Mesenchymal stem cell (in vitro differentiated cells and primary cell): ENCODE measurements around the gene AGAP3.
A peak's percentile ranks its signal among the peaks of the same experiment; 100 is the strongest.

Experiments
- DNase-seq: peaks from one replicate; pipeline ENCODE4 v3.0.0-alpha.2; 2013
- H2AFZ ChIP-seq: one replicate; pipeline ENCODE4 v1.6.1; 2013; ENCODE audit warnings: low read depth, mild to moderate bottlenecking, control low read depth, inconsistent platforms, low read length, moderate library complexity
- H2AK5ac ChIP-seq: 2 replicates; pipeline ENCODE4 v1.6.1; 2013; ENCODE audit warnings: low read length, moderate library complexity, mild to moderate bottlenecking, inconsistent platforms; ENCODE audit not compliant: severe bottlenecking
- H2BK120ac ChIP-seq: one replicate; pipeline ENCODE4 v1.6.1; 2013; ENCODE audit warnings: low read depth, mild to moderate bottlenecking, inconsistent platforms, low read length, moderate library complexity
- H2BK12ac ChIP-seq, 2 experiments: one replicate each; pipeline ENCODE4 v1.6.1; 2013; ENCODE audit warnings: inconsistent platforms in 2 of 2, low read length in 2 of 2, mild to moderate bottlenecking in 2 of 2, moderate library complexity in 2 of 2, control low read depth in 1 of 2
- H2BK15ac ChIP-seq: one replicate; pipeline ENCODE4 v1.6.1; 2013; ENCODE audit warnings: mild to moderate bottlenecking, low read depth, inconsistent platforms; ENCODE audit not compliant: poor library complexity, severe bottlenecking
- H2BK5ac ChIP-seq: 2 replicates; pipeline ENCODE4 v1.6.1; 2013; ENCODE audit warnings: low read depth, mild to moderate bottlenecking, low read length, control low read depth, inconsistent platforms; ENCODE audit not compliant: poor library complexity, severe bottlenecking
- H3K14ac ChIP-seq, 2 experiments: one replicate each; pipeline ENCODE4 v1.6.1; 2013; ENCODE audit warnings: inconsistent platforms in 2 of 2, low read length in 2 of 2, control low read depth in 1 of 2, mild to moderate bottlenecking in 1 of 2, moderate library complexity in 1 of 2
- H3K18ac ChIP-seq, 2 experiments: one replicate each; pipeline ENCODE4 v1.6.1; 2013; ENCODE audit warnings: inconsistent platforms in 2 of 2, low read length in 2 of 2, control low read depth in 1 of 2, low read depth in 1 of 2, mild to moderate bottlenecking in 1 of 2
- H3K23ac ChIP-seq, 2 experiments: one replicate each; pipeline ENCODE4 v1.6.1; 2013; ENCODE audit warnings: inconsistent platforms in 2 of 2, low read length in 2 of 2, mild to moderate bottlenecking in 2 of 2, moderate library complexity in 2 of 2, control low read depth in 1 of 2
- H3K27ac ChIP-seq: 2 replicates; pipeline ENCODE4 v1.5.1; 2013; ENCODE audit warnings: mild to moderate bottlenecking, moderate library complexity, low read length, control low read depth, inconsistent platforms; ENCODE audit not compliant: poor library complexity, severe bottlenecking
- H3K27me3 ChIP-seq, 2 experiments: 2 replicates each; pipeline versions ENCODE4 v1.6.1 to v1.7.0; 2013; ENCODE audit warnings: low read length in 2 of 2, mild to moderate bottlenecking in 2 of 2, moderate library complexity in 2 of 2, control low read depth in 1 of 2, inconsistent platforms in 1 of 2; ENCODE audit not compliant: control insufficient read depth in 1 of 2, insufficient read depth in 1 of 2
- H3K36me3 ChIP-seq, 2 experiments: 2 replicates each; pipeline versions ENCODE4 v1.6.1 to v1.7.0; 2013; ENCODE audit warnings: low read length in 2 of 2, control low read depth in 1 of 2, inconsistent platforms in 1 of 2, low read depth in 1 of 2, mild to moderate bottlenecking in 1 of 2; ENCODE audit not compliant: insufficient read depth in 2 of 2, control insufficient read depth in 1 of 2
- H3K4ac ChIP-seq, 2 experiments: one replicate each; pipeline ENCODE4 v1.6.1; 2013; ENCODE audit warnings: inconsistent platforms in 2 of 2, low read length in 2 of 2, mild to moderate bottlenecking in 2 of 2, moderate library complexity in 2 of 2, control low read depth in 1 of 2, low read depth in 1 of 2
- H3K4me1 ChIP-seq: 2 replicates; pipeline ENCODE4 v1.6.1; 2013; ENCODE audit warnings: low read depth, low read length, control low read depth; ENCODE audit not compliant: control insufficient read depth, insufficient read depth
- H3K4me2 ChIP-seq: 2 replicates; pipeline ENCODE4 v1.6.1; 2013; ENCODE audit warnings: low read length, mild to moderate bottlenecking, inconsistent platforms; ENCODE audit not compliant: poor library complexity, severe bottlenecking
- H3K4me3 ChIP-seq, 2 experiments: 2 replicates each; pipeline versions ENCODE4 v1.5.1 to v1.7.0; 2013; ENCODE audit warnings: low read length in 2 of 2, mild to moderate bottlenecking in 2 of 2, control low read depth in 1 of 2, low read depth in 1 of 2; ENCODE audit not compliant: insufficient read depth in 1 of 2
- H3K79me1 ChIP-seq: replicated peaks from 2 replicates; pipeline ENCODE4 v1.6.1; 2013; ENCODE audit warnings: mild to moderate bottlenecking, control low read depth, low read length, inconsistent platforms; ENCODE audit not compliant: poor library complexity, severe bottlenecking
- H3K9ac ChIP-seq: 2 replicates; pipeline ENCODE4 v1.7.0; 2013; ENCODE audit warnings: mild to moderate bottlenecking, low read length, moderate library complexity
- H3K9me3 ChIP-seq: 2 replicates; pipeline ENCODE4 v1.7.0; 2013; ENCODE audit warnings: mild to moderate bottlenecking, low read length; ENCODE audit not compliant: control insufficient read depth
- H4K8ac ChIP-seq: one replicate; pipeline ENCODE4 v1.6.1; 2013; ENCODE audit warnings: inconsistent platforms, mild to moderate bottlenecking, low read length, moderate library complexity
- H4K91ac ChIP-seq: one replicate; pipeline ENCODE4 v1.6.1; 2013; ENCODE audit warnings: mild to moderate bottlenecking, low read length, inconsistent platforms
- WGBS: methylation state at CpG from one replicate; pipeline ENCODE4 v1.1.7; 2013; ENCODE audit warnings: mixed read lengths; 5-methylcytosine and 5-hydroxymethylcytosine counted together

The AGAP3 gene

DNA sequence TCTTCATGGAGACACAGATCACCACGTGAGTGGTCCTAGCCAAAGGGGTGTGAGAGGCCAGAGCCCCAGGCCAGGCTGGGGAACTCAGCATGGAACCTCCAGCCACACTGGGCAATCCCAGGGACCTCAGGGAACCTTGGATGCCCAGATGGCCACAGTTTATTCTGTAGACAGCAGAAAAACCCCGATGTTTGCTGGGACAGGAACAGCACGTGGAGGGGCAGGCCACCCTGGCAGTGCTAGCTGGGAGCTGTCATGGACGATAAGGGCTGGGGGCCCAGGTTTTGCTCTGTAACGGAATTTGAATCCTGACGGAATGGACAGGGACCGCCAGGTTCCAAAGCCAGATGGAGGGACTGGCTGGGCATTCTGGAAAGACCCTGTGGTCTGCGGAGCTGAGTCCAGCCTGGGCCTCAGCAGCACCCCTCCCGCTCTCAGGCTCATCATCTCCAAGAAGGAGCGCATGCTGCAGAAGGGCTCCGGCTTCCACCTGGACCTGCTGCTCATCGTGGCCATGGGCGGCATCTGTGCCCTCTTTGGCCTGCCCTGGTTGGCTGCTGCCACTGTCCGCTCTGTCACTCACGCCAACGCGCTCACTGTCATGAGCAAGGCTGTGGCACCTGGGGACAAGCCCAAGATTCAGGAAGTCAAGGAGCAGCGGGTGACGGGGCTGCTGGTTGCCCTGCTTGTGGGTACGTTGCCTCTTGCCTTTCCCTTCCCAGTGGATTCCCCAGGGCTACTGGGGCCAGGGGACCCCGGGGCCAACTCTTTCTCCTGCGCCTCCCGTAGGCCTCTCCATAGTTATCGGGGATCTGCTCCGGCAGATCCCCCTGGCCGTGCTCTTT, 11.2 kb upstream of the AGAP3 start:
- H2AFZ ChIP-seq = no peak overlapping the region
- no peak overlapping the region for H2BK5ac ChIP-seq
- no peak overlapping the region for H2BK15ac ChIP-seq
- H3K4me2 ChIP-seq = no peak overlapping the region
- no peak overlapping the region for H2AK5ac ChIP-seq
- H3K14ac ChIP-seq = no peak overlapping the region
- H3K79me1 ChIP-seq = peaks cover 48% of the 10 kb centered on the region
- no peak overlapping the region for H3K4ac ChIP-seq
- peaks cover 77 to 93% of the 10 kb centered on the region in 2 experiments for H3K36me3 ChIP-seq
- no peak overlapping the region for H3K18ac ChIP-seq
- H3K9ac ChIP-seq = no peak overlapping the region
- peaks cover 25% of the 10 kb centered on the region for H3K4me1 ChIP-seq
- no peak overlapping the region for H2BK12ac ChIP-seq
- H2BK120ac ChIP-seq = no peak overlapping the region
- H4K91ac ChIP-seq = peak overlapping the region; percentile 54
- H3K23ac ChIP-seq = no peak overlapping the region
- no peak overlapping the region for H4K8ac ChIP-seq
- WGBS = 97% methylated on average over 26 of the region's 26 CpGs
- no peaks in the 10 kb centered on the region for H3K27me3 ChIP-seq
- H3K4me3 ChIP-seq = no peak overlapping the region
- H3K9me3 ChIP-seq = no peaks in the 10 kb centered on the region
- no peak overlapping the region for H3K27ac ChIP-seq
- no peak for DNase-seq

DNA sequence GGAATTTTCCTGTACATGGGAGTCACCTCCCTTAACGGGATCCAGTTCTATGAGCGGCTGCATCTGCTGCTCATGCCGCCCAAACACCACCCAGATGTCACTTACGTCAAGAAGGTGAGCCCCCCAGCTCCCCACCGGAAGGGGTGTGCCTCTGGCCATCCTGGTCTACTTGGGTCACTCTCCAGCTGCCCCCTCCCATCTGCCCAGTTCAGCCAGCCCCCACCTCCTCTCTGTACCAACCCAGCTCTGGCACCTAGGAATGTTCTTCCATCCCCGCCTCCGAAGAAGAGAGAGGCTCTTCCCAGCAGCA, 10.7 kb upstream of the AGAP3 start:
- 95% methylated on average over 7 of the region's 7 CpGs for WGBS

DNA sequence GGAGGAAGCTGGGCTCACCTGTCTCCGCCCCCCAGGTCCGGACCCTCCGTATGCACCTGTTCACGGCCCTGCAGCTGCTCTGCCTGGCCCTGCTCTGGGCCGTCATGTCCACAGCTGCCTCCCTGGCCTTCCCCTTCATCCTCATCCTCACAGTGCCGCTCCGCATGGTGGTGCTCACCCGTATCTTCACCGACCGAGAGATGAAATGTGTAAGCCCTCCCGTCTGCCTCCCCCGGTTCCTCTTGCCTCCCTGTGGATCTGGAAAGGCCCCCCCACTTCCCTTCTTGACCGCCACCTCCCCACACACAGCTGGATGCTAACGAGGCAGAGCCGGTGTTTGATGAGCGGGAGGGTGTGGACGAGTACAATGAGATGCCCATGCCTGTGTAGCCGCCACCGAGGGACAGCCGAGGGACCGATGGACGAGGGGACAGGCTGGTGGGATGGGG, 10.3 kb upstream of the AGAP3 start:
- no peak for DNase-seq
- H3K4me3 ChIP-seq = no peak overlapping the region
- H3K14ac ChIP-seq = no peak overlapping the region
- H3K27ac ChIP-seq = no peak overlapping the region
- H3K4me1 ChIP-seq = peaks cover 27% of the 10 kb centered on the region
- no peak overlapping the region for H2AFZ ChIP-seq
- H3K9ac ChIP-seq = no peak overlapping the region
- H3K79me1 ChIP-seq = peaks cover 40% of the 10 kb centered on the region
- H3K36me3 ChIP-seq = peaks cover 68 to 83% of the 10 kb centered on the region in 2 experiments
- H3K4ac ChIP-seq = no peak overlapping the region
- H2BK12ac ChIP-seq = no peak overlapping the region
- H4K91ac ChIP-seq = no peak overlapping the region
- H2BK5ac ChIP-seq = no peak overlapping the region
- no peak overlapping the region for H3K23ac ChIP-seq
- H3K4me2 ChIP-seq = no peak overlapping the region
- H2AK5ac ChIP-seq = no peak overlapping the region
- H2BK15ac ChIP-seq = no peak overlapping the region
- H3K18ac ChIP-seq = no peak overlapping the region
- no peaks in the 10 kb centered on the region for H3K9me3 ChIP-seq
- H4K8ac ChIP-seq = no peak overlapping the region
- no peaks in the 10 kb centered on the region for H3K27me3 ChIP-seq
- WGBS = 88% methylated on average over 20 of the region's 22 CpGs
- no peak overlapping the region for H2BK120ac ChIP-seq

More for the DNA sequence above, 10.7 kb upstream of the AGAP3 start:
- Histone ChIP-seq H3K79me1 (peaks cover 44% of the 10 kb centered on the region), H3K9ac (no peak overlapping the region), H3K23ac (no peak overlapping the region), H4K8ac (no peak overlapping the region), H2AFZ (no peak overlapping the region), H4K91ac (no peak overlapping the region), H2AK5ac (no peak overlapping the region), H3K4me3 (no peak overlapping the region), H2BK15ac (no peak overlapping the region), H3K9me3 (no peaks in the 10 kb centered on the region), H3K18ac (no peak overlapping the region), H3K4me2 (no peak overlapping the region), H3K36me3 (peaks cover 71 to 87% of the 10 kb centered on the region in 2 experiments), H2BK12ac (no peak overlapping the region), H3K4ac (no peak overlapping the region), H3K27me3 (no peaks in the 10 kb centered on the region), H3K14ac (no peak overlapping the region), H3K4me1 (peaks cover 25% of the 10 kb centered on the region), H3K27ac (no peak overlapping the region), H2BK120ac (no peak overlapping the region), H2BK5ac (no peak overlapping the region)
- DNase-seq = no peak

DNA sequence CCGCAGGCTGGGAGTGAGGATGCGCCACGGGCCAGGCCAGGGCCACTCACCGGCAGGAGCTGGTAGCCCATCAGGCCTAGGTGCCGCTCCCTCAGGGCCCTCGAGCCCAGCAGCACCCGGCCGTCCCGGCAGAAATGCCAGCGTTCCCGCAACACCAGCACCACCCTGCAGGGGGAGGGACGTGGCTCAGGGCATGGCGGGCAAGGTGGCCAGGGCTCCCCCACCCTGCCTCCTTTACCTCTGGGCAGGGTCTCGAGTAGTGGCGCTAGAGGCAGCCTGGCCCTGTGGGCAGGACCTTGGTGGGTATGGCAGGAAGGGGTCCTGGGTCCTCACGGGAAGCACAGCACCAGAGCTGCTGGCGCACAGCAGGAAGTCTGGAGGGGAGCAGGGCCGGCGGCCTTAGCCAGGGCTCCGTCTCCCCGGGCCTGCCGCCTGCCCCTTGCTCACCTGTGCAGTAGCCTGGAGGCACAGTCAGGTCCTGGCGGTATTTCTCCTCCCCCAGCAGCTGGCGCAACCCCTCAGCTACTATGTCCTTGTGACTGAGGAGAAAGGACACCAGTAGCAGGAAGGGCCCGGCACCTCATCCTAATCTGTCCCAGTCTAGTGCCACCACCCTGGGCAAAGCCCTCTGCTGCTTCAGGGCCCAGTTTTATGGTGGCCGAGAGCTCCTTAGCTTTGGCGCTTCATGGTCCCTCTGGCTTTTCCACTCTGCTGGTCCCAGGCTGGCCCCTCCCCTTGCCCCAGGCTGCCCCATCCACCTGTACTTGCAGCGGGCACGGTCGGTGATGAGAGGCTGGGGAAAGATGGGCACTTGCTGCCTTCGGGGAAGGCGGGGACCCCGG, 9.2 kb upstream of the AGAP3 start:
- peak overlapping the region; percentile 66 for H4K8ac ChIP-seq
- H3K4me3 ChIP-seq = no peak overlapping the region
- no peak overlapping the region for H2AK5ac ChIP-seq
- peak overlapping the region in 1 of 2 experiments; percentile 41 for H3K14ac ChIP-seq
- no peak overlapping the region for H3K23ac ChIP-seq
- peak overlapping the region; percentile 77 for H4K91ac ChIP-seq
- 82% methylated on average over 27 of the region's 33 CpGs for WGBS
- H2BK12ac ChIP-seq = peak overlapping the region; percentile 49 to 82
- peak overlapping the region; percentile 10 to 27 for H3K4ac ChIP-seq
- H3K4me2 ChIP-seq = no peak overlapping the region
- peak overlapping the region; percentile 44 for H2BK15ac ChIP-seq
- H3K4me1 ChIP-seq = peaks cover 38% of the 10 kb centered on the region
- peak; percentile 28 for DNase-seq
- H3K9ac ChIP-seq = no peak overlapping the region
- H2BK5ac ChIP-seq = no peak overlapping the region
- peak overlapping the region; percentile 69 for H2BK120ac ChIP-seq
- H2AFZ ChIP-seq = no peak overlapping the region
- H3K36me3 ChIP-seq = peaks cover 58 to 82% of the 10 kb centered on the region in 2 experiments
- no peak overlapping the region for H3K27ac ChIP-seq
- peaks cover 29% of the 10 kb centered on the region for H3K79me1 ChIP-seq
- peak overlapping the region; percentile 41 to 70 for H3K18ac ChIP-seq
- no peaks in the 10 kb centered on the region for H3K9me3 ChIP-seq
- H3K27me3 ChIP-seq = no peaks in the 10 kb centered on the region
